OCI-LY1 (cell line): ENCODE measurements around the gene ARHGEF40.

Experiments
- EZH2 ChIP-seq: fragments of 200-600 bp; sonication (generic), shearing (Covaris generic); IDR thresholded peaks from 2 replicates; pipeline ENCODE4 v1.8.0; 2017; ENCODE audit warnings: borderline replicate concordance, mixed run types, mild to moderate bottlenecking, antibody characterized with exemption, low read length, moderate library complexity, mixed read lengths
- TF ChIP-seq, protein P1 (sequence below): fragments of 200-600 bp; sonication (generic), shearing (Covaris generic); IDR thresholded peaks from 2 replicates; pipeline ENCODE4 v1.5.1; 2017; ENCODE audit warnings: mild to moderate bottlenecking, antibody characterized with exemption, low read length, moderate library complexity, mixed read lengths

DNA sequence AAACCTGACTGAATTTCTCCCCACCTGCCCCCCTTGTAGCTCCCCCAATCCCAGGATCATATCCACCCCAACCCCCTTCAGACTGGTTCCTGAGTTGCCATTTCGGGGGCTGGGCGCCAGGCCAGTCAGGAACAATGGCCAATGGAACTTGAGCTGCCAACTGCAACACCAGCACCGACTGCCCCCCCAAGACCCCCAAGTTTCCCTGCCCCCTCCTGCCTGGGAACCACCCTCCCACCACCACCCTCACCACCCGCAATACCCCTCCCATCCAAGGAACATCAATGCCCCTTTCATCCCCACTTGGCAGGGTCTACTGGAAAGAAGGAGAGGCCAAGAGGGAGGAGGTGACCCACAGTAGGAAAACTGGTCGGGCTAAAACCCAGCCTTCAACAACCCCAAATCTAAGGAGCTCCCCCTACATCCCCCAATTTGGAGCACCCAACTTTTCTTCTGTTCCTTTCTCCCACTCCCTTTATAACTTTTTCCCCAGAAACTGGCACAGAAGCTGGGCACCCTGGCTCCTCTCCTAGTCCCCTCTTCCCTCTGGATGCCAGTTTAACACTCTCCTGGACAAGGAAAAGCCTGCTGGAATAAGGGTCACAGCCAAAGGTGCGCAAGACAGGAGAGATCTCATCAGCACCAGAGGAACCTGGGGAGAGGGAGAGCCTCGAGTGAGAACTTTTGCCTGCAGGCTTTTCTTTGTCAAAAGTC is 43.7 kb upstream of the ARHGEF40 start:
- TF ChIP-seq, protein P1, sequence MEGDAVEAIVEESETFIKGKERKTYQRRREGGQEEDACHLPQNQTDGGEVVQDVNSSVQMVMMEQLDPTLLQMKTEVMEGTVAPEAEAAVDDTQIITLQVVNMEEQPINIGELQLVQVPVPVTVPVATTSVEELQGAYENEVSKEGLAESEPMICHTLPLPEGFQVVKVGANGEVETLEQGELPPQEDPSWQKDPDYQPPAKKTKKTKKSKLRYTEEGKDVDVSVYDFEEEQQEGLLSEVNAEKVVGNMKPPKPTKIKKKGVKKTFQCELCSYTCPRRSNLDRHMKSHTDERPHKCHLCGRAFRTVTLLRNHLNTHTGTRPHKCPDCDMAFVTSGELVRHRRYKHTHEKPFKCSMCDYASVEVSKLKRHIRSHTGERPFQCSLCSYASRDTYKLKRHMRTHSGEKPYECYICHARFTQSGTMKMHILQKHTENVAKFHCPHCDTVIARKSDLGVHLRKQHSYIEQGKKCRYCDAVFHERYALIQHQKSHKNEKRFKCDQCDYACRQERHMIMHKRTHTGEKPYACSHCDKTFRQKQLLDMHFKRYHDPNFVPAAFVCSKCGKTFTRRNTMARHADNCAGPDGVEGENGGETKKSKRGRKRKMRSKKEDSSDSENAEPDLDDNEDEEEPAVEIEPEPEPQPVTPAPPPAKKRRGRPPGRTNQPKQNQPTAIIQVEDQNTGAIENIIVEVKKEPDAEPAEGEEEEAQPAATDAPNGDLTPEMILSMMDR: no peak
- TF ChIP-seq EZH2: no peak
